Measurements from ENCODE around the gene XCL1. TPM values are rescaled to one million over a fixed set of nuclear protein-coding genes. Genes with fewer than 3 reads are reported as not detected.

The XCL1 gene
- total RNA-seq, 1 donor = not detected

- Histone ChIP-seq H3K27ac (ENCODE audit: low read depth, low read length) (no peak overlapping the region), H3K4me2 (ENCODE audit: insufficient read depth, low read length) (no peak overlapping the region), H3K4me3 (ENCODE audit: insufficient read depth, low read length) (no peak overlapping the region), H4K20me1 (ENCODE audit: insufficient read depth, low read length) (no peaks in the 10 kb centered on the region), H3K79me2 (ENCODE audit: insufficient read depth, low read length) (no peaks in the 10 kb centered on the region), H3K9me3 (ENCODE audit: low read depth, low read length) (no peaks in the 10 kb centered on the region), H3K4me1 (ENCODE audit: insufficient read depth, low read length) (peaks cover 6% of the 10 kb centered on the region), H3K27me3 (ENCODE audit: insufficient read depth, low read length) (no peaks in the 10 kb centered on the region), H2AFZ (ENCODE audit: low read length) (no peak overlapping the region), H3K36me3 (ENCODE audit: insufficient read depth, low read length) (no peaks in the 10 kb centered on the region)
- TF ChIP-seq, protein P1, sequence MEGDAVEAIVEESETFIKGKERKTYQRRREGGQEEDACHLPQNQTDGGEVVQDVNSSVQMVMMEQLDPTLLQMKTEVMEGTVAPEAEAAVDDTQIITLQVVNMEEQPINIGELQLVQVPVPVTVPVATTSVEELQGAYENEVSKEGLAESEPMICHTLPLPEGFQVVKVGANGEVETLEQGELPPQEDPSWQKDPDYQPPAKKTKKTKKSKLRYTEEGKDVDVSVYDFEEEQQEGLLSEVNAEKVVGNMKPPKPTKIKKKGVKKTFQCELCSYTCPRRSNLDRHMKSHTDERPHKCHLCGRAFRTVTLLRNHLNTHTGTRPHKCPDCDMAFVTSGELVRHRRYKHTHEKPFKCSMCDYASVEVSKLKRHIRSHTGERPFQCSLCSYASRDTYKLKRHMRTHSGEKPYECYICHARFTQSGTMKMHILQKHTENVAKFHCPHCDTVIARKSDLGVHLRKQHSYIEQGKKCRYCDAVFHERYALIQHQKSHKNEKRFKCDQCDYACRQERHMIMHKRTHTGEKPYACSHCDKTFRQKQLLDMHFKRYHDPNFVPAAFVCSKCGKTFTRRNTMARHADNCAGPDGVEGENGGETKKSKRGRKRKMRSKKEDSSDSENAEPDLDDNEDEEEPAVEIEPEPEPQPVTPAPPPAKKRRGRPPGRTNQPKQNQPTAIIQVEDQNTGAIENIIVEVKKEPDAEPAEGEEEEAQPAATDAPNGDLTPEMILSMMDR (IDR thresholded peaks at IDR 0.05; ENCODE audit: extremely low read depth, low read depth, low read length) = no peak
- no peak for DNase-seq (ENCODE audit: insufficient read length, low spot score, missing footprints)
Measured at GRCh38 chr1:168555508-168556046, 20.8 kb upstream of the XCL1 start.

DNA sequence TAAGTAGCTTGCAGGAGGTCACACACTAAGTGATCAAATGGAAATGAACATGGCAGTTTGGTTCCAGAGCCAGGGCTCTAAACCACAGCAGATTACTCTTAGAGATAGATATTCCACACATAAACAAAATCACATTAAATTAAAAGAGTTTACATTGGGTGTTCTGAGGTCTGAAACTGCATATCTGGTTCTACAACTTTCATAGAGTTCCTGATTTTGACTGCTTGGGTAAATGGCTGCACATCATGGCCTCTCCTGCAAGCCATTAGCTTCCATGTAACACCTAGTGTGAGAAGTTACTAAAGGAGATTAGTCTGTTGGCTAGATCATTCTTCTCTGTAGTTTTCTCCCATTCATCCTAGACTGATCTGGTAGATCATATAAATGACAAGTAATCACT, 19.8 kb upstream of the XCL1 start:
- TF ChIP-seq, protein P1 (IDR thresholded peaks at IDR 0.05; ENCODE audit: extremely low read depth, low read depth, low read length) = no peak
- no peak overlapping the region for H3K4me3 ChIP-seq (ENCODE audit: insufficient read depth, low read length)
- no peaks in the 10 kb centered on the region for H3K79me2 ChIP-seq (ENCODE audit: insufficient read depth, low read length)
- DNase-seq (ENCODE audit: insufficient read length, low spot score, missing footprints) = no peak
- H3K27me3 ChIP-seq (ENCODE audit: insufficient read depth, low read length) = no peaks in the 10 kb centered on the region
- peaks cover 6% of the 10 kb centered on the region for H3K4me1 ChIP-seq (ENCODE audit: insufficient read depth, low read length)
- H3K27ac ChIP-seq (ENCODE audit: low read depth, low read length) = no peak overlapping the region
- H3K36me3 ChIP-seq (ENCODE audit: insufficient read depth, low read length) = no peaks in the 10 kb centered on the region
- H2AFZ ChIP-seq (ENCODE audit: low read length) = no peak overlapping the region
- H3K9me3 ChIP-seq (ENCODE audit: low read depth, low read length) = no peaks in the 10 kb centered on the region
- H4K20me1 ChIP-seq (ENCODE audit: insufficient read depth, low read length) = no peaks in the 10 kb centered on the region
- no peak overlapping the region for H3K4me2 ChIP-seq (ENCODE audit: insufficient read depth, low read length)

- H2AFZ ChIP-seq (ENCODE audit: low read length) = no peak overlapping the region
- no peaks in the 10 kb centered on the region for H3K9me3 ChIP-seq (ENCODE audit: low read depth, low read length)
- H3K27ac ChIP-seq (ENCODE audit: low read depth, low read length) = no peak overlapping the region
- H3K4me2 ChIP-seq (ENCODE audit: insufficient read depth, low read length) = no peak overlapping the region
- H3K4me1 ChIP-seq (ENCODE audit: insufficient read depth, low read length) = peaks cover 6% of the 10 kb centered on the region
- TF ChIP-seq, protein P1 (IDR thresholded peaks at IDR 0.05; ENCODE audit: extremely low read depth, low read depth, low read length) = no peak
- no peaks in the 10 kb centered on the region for H3K36me3 ChIP-seq (ENCODE audit: insufficient read depth, low read length)
- H4K20me1 ChIP-seq (ENCODE audit: insufficient read depth, low read length) = no peaks in the 10 kb centered on the region
- H3K27me3 ChIP-seq (ENCODE audit: insufficient read depth, low read length) = no peaks in the 10 kb centered on the region
- no peaks in the 10 kb centered on the region for H3K79me2 ChIP-seq (ENCODE audit: insufficient read depth, low read length)
- no peak overlapping the region for H3K4me3 ChIP-seq (ENCODE audit: insufficient read depth, low read length)
- no peak for DNase-seq (ENCODE audit: insufficient read length, low spot score, missing footprints)
Measured at GRCh38 chr1:168560370-168560769, 16.0 kb upstream of the XCL1 start.

DNA sequence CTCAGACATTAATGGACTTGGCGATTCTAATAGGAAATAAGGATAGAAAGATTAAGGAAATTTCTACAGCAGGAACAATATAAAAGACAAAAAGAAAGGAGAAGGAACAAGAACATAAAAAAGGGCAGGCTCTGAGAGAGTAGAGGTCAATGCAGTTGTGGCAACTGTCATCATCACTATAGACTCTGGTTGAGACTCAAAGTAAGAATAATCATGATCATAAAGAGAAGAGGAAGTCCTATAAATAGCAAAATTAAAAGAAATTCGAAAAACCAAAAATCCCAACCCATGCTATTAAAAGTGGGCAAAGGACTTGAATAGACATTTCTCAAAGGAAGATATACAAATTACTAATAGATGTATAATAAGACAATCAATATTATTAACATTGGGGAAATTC, 14.4 kb upstream of the XCL1 start:
- no peak for DNase-seq (ENCODE audit: insufficient read length, low spot score, missing footprints)
- H3K27ac ChIP-seq (ENCODE audit: low read depth, low read length) = no peak overlapping the region
- TF ChIP-seq, protein P1 (IDR thresholded peaks at IDR 0.05; ENCODE audit: extremely low read depth, low read depth, low read length) = no peak
- no peak overlapping the region for H2AFZ ChIP-seq (ENCODE audit: low read length)
- H3K4me3 ChIP-seq (ENCODE audit: insufficient read depth, low read length) = no peak overlapping the region
- H4K20me1 ChIP-seq (ENCODE audit: insufficient read depth, low read length) = no peaks in the 10 kb centered on the region
- H3K79me2 ChIP-seq (ENCODE audit: insufficient read depth, low read length) = no peaks in the 10 kb centered on the region
- H3K9me3 ChIP-seq (ENCODE audit: low read depth, low read length) = no peaks in the 10 kb centered on the region
- no peaks in the 10 kb centered on the region for H3K36me3 ChIP-seq (ENCODE audit: insufficient read depth, low read length)
- H3K4me1 ChIP-seq (ENCODE audit: insufficient read depth, low read length) = peaks cover 6% of the 10 kb centered on the region
- H3K4me2 ChIP-seq (ENCODE audit: insufficient read depth, low read length) = no peak overlapping the region
- H3K27me3 ChIP-seq (ENCODE audit: insufficient read depth, low read length) = no peaks in the 10 kb centered on the region
